GM23338 (cell line): Measurements from ENCODE around the gene SLC9A3. TPM values are rescaled to one million over a fixed set of nuclear protein-coding genes. Genes with fewer than 3 reads are reported as not detected.

Experiments used
- ATAC-seq: fragments of 200-7000 bp; cut with Tn5 transposase; 3 replicates; pipeline ENCODE4 v1.9.1; 2020
- DNase-seq: peaks from one replicate; pipeline ENCODE4 v3.0.0-alpha.2; 2015; ENCODE audit warnings: low spot score
- H2AFZ ChIP-seq: fragments of 200-600 bp; sonication (generic); 2 replicates; pipeline ENCODE4 v1.8.0; 2016; ENCODE audit warnings: antibody characterized with exemption, mild to moderate bottlenecking, moderate library complexity
- H3F3A ChIP-seq: fragments of 200-600 bp; sonication (generic); replicated peaks from 2 replicates; pipeline ENCODE4 v1.8.0; 2017; ENCODE audit warnings: antibody characterized with exemption, mixed run types, low read depth
- H3K27ac ChIP-seq: fragments of 200-600 bp; sonication (generic); 2 replicates; pipeline ENCODE4 v1.6.1; 2016; ENCODE audit warnings: low read depth
- H3K27me3 ChIP-seq: fragments of 200-600 bp; sonication (generic); 2 replicates; pipeline ENCODE4 v1.8.0; 2016; ENCODE audit warnings: mild to moderate bottlenecking, mixed run types, moderate library complexity; ENCODE audit not compliant: insufficient read depth
- H3K36me3 ChIP-seq: fragments of 200-600 bp; sonication (generic); 2 replicates; pipeline ENCODE4 v1.8.0; 2016; ENCODE audit warnings: mild to moderate bottlenecking; ENCODE audit not compliant: insufficient read depth
- H3K4me1 ChIP-seq: fragments of 200-600 bp; sonication (generic); 2 replicates; pipeline ENCODE4 v1.8.0; 2016; ENCODE audit warnings: mild to moderate bottlenecking, moderate library complexity; ENCODE audit not compliant: insufficient read depth
- H3K4me2 ChIP-seq: fragments of 200-600 bp; sonication (generic); 2 replicates; pipeline ENCODE4 v1.7.1; 2017; ENCODE audit warnings: mixed run types
- H3K4me3 ChIP-seq: fragments of 200-600 bp; sonication (generic); 2 replicates; pipeline ENCODE4 v1.6.1; 2016; ENCODE audit warnings: mixed run types
- H3K79me2 ChIP-seq: fragments of 200-600 bp; sonication (generic); replicated peaks from 2 replicates; pipeline ENCODE4 v1.8.0; 2017; ENCODE audit warnings: mild to moderate bottlenecking; ENCODE audit not compliant: insufficient read depth
- H3K9me2 ChIP-seq: fragments of 200-600 bp; sonication (generic); 2 replicates; pipeline ENCODE4 v1.8.0; 2017; ENCODE audit not compliant: insufficient read depth
- H4K20me1 ChIP-seq: fragments of 200-600 bp; sonication (generic); replicated peaks from 2 replicates; pipeline ENCODE4 v1.8.0; 2017; ENCODE audit warnings: mild to moderate bottlenecking; ENCODE audit not compliant: insufficient read depth
- H3K27ac Mint-ChIP-seq: 2 replicates; pipeline ENCODE4 v1.8.0; 2020; ENCODE audit warnings: inconsistent platforms, mild to moderate bottlenecking, moderate library complexity, mixed read lengths
- H3K27me3 Mint-ChIP-seq: 3 replicates; pipeline ENCODE4 v1.8.0; 2022; ENCODE audit warnings: low read depth, mild to moderate bottlenecking, moderate library complexity, mixed read lengths, inconsistent platforms; ENCODE audit not compliant: insufficient read depth, poor library complexity
- H3K36me3 Mint-ChIP-seq: 3 replicates; pipeline ENCODE4 v1.8.0; 2021; ENCODE audit warnings: low read depth, mild to moderate bottlenecking, inconsistent platforms, moderate library complexity, mixed read lengths
- H3K4me1 Mint-ChIP-seq: 3 replicates; pipeline ENCODE4 v1.8.0; 2020; ENCODE audit warnings: mild to moderate bottlenecking, inconsistent platforms, mixed read lengths
- H3K4me3 Mint-ChIP-seq: 3 replicates; pipeline ENCODE4 v1.8.0; 2021; ENCODE audit warnings: moderate library complexity, mild to moderate bottlenecking, inconsistent platforms, mixed read lengths
- H3K9me3 Mint-ChIP-seq: 3 replicates; pipeline ENCODE4 v1.8.0; 2020; ENCODE audit warnings: moderate library complexity, mild to moderate bottlenecking, inconsistent platforms, mixed read lengths
- CREB1 ChIP-seq: fragments of 250-450 bp; sonication (Bioruptor Pico); IDR thresholded peaks from 2 replicates; pipeline ENCODE4 v1.5.0; 2020; ENCODE audit warnings: low read depth, mild to moderate bottlenecking, moderate library complexity
- JUNB ChIP-seq: IDR thresholded peaks from one replicate; pipeline ENCODE4 v1.6.1; 2016; ENCODE audit warnings: antibody characterized with exemption; ENCODE audit not compliant: unreplicated experiment
- POLR2AphosphoS5 ChIP-seq: IDR thresholded peaks from 2 replicates; pipeline ENCODE4 v1.6.1; 2016; ENCODE audit warnings: antibody characterized with exemption, low read depth
- STAT1 ChIP-seq: IDR thresholded peaks from one replicate; pipeline ENCODE4 v1.6.1; 2016; ENCODE audit warnings: antibody characterized with exemption; ENCODE audit not compliant: unreplicated experiment
- ZNF331 ChIP-seq: fragments of 250-450 bp; sonication (Bioruptor Pico); IDR thresholded peaks from 2 replicates; pipeline ENCODE4 v1.5.0; 2020; ENCODE audit warnings: low read depth, mild to moderate bottlenecking, moderate library complexity
- ZNF462 ChIP-seq: fragments of 250-450 bp; sonication (Bioruptor Pico); IDR thresholded peaks from 2 replicates; pipeline ENCODE4 v1.5.0; 2020; ENCODE audit warnings: mild to moderate bottlenecking, moderate library complexity
- polyA plus RNA-seq: library from polyadenylated mRNA; unstranded; fragments of >200 nt; fragmentation: Nextera tagmentation; extraction: Ambion mirVana; gene quantifications from 2 replicates; pipeline ENCODE4 v1.2.1, GENCODE V29; 2016
- total RNA-seq: library from RNA; depleted of rRNA; stranded (reverse); fragments of >200 nt; shearing (Covaris generic); gene quantifications from 2 replicates; pipeline ENCODE4 v1.2.3, GENCODE V29; 2014

SLC9A3 gene
- total and polyA plus RNA-seq, 2 experiments from 2014 or later = 0.39 to 3.1 TPM

GRCh38 chr5:455806-456205, 68.4 kb downstream of the SLC9A3 start:
- peaks cover 30% of the 10 kb centered on the region for H3K79me2 ChIP-seq
- H3K27ac Mint-ChIP-seq = no peak overlapping the region
- no peak for ATAC-seq

More at GRCh38 chr5:455806-456205, 68.4 kb downstream of the SLC9A3 start:
- H3K4me1 ChIP-seq = peaks cover 4% of the 10 kb centered on the region
- H2AFZ ChIP-seq = no peak overlapping the region
- no peak overlapping the region for H3K4me2 ChIP-seq
- no peak overlapping the region for H3K4me3 Mint-ChIP-seq
- peaks cover 7% of the 10 kb centered on the region; the same call in 1 of the 2 replicates for H3K36me3 ChIP-seq
- no peak for DNase-seq
- no peaks in the 10 kb centered on the region for H3K27me3 ChIP-seq
- peaks cover 58% of the 10 kb centered on the region for H3K36me3 Mint-ChIP-seq
- H3K27me3 Mint-ChIP-seq = no peaks in the 10 kb centered on the region
- no peaks in the 10 kb centered on the region for H4K20me1 ChIP-seq
- no peaks in the 10 kb centered on the region for H3K9me3 Mint-ChIP-seq
- peaks cover 14% of the 10 kb centered on the region for H3K4me1 Mint-ChIP-seq
- TF ChIP-seq ZNF331 (CRISPR knock-in tag) (no peak), ZNF462 (CRISPR knock-in tag) (no peak), CREB1 (CRISPR knock-in tag) (no peak), JUNB (no peak), POLR2AphosphoS5 (no peak), STAT1 (no peak)
- no peak overlapping the region for H3K4me3 ChIP-seq
- H3K27ac ChIP-seq = no peak overlapping the region
- no peaks in the 10 kb centered on the region for H3F3A ChIP-seq
- H3K9me2 ChIP-seq = no peaks in the 10 kb centered on the region
